ENCODE data around the gene LIN7A.

DNA sequence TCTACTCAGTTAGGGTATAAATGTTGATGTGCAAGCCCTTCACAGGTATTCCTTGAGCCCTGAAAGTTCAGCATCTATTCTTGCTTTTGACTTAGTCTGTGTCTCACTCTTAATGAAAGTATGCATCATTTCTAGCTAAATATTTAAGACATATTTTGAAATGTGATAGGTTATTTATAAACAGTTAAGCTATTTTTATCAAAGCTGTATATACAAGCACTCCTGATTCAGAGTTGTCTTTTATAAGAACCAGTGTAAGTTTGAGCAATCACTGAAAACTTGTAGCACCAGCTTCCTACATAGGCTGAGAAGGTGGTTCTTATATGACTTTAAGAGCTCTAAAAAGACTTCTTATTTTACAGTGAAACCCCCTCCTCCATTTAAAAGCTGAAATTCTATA lies 122.4 kb downstream of the LIN7A start:
- TF ChIP-seq, protein P1, sequence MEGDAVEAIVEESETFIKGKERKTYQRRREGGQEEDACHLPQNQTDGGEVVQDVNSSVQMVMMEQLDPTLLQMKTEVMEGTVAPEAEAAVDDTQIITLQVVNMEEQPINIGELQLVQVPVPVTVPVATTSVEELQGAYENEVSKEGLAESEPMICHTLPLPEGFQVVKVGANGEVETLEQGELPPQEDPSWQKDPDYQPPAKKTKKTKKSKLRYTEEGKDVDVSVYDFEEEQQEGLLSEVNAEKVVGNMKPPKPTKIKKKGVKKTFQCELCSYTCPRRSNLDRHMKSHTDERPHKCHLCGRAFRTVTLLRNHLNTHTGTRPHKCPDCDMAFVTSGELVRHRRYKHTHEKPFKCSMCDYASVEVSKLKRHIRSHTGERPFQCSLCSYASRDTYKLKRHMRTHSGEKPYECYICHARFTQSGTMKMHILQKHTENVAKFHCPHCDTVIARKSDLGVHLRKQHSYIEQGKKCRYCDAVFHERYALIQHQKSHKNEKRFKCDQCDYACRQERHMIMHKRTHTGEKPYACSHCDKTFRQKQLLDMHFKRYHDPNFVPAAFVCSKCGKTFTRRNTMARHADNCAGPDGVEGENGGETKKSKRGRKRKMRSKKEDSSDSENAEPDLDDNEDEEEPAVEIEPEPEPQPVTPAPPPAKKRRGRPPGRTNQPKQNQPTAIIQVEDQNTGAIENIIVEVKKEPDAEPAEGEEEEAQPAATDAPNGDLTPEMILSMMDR (IDR thresholded peaks at IDR 0.05; ENCODE audit: low read length): no peak
- TF ChIP-seq EZH2 (IDR thresholded peaks at IDR 0.05; ENCODE audit: borderline replicate concordance, low read length): no peak

Data from OCI-LY1 (cell line).